Activated T-cell treated with anti-CD3 and anti-CD28 coated beads, Interleukin-2, amount 50 U/mL, for 24 hours (primary cell): ENCODE measurements around the gene KIF3A.

ENCODE experiments used
- DNase-seq: peaks from one replicate; pipeline ENCODE4 v3.0.0-alpha.2; 2020
- H3K27ac Mint-ChIP-seq: 2 replicates; pipeline ENCODE4 v1.8.0; 2020; ENCODE audit warnings: mild to moderate bottlenecking, mixed read lengths
- H3K27me3 Mint-ChIP-seq: 2 replicates; pipeline ENCODE4 v1.8.0; 2020; ENCODE audit warnings: mixed read lengths
- H3K36me3 Mint-ChIP-seq: 2 replicates; pipeline ENCODE4 v1.8.0; 2020; ENCODE audit warnings: low read depth, mixed read lengths
- H3K4me1 Mint-ChIP-seq: 2 replicates; pipeline ENCODE4 v1.8.0; 2020; ENCODE audit warnings: low read depth, mixed read lengths
- H3K4me3 Mint-ChIP-seq: 2 replicates; pipeline ENCODE4 v1.8.0; 2020; ENCODE audit warnings: mild to moderate bottlenecking, moderate library complexity, mixed read lengths
- H3K9me3 Mint-ChIP-seq: 2 replicates; pipeline ENCODE4 v1.8.0; 2020; ENCODE audit warnings: mixed read lengths

The KIF3A gene

DNA sequence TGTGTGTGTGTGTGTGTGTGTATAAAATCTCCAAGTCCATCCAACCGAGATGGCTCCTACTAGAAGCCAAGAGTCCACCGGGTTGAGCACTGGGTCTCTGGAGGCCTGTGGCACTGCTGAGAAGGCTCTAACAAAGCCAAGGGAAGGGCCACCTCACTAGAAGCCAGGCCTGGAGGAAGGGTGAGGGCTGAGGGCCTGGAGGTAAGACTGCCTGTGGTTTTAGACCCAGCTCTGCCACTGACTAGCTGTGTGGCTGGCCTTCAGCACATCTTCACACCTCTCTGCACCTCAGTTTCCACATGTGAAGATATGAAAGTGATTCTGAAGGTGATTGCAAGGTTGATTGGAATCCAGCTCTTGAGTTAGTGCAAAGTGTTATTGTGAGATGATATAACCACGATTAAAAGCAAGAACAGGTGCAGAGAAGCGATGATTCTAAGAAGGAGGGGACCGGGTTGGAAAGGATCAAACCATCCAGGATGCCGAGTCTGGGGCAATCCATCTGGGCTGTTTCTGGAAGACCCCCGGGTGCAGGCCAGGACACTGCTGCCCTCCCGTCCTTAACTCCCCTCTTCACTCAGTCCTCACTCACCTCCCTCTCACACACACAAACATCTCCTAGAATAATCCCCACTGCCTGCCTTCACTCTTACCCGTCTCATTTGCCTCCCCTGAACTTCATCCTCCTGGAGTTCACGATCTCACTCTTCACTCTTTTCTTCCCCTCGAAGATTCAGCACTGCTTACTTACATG, 61.2 kb downstream of the KIF3A start:
- Mint-ChIP-seq H3K27ac (no peak overlapping the region), H3K4me1 (peaks cover 22% of the 10 kb centered on the region), H3K4me3 (no peak overlapping the region), H3K9me3 (no peaks in the 10 kb centered on the region), H3K27me3 (no peaks in the 10 kb centered on the region), H3K36me3 (no peaks in the 10 kb centered on the region)
- DNase-seq: no peak

GRCh38 chr5:132674671-132675506, 62.5 kb downstream of the KIF3A start:
- no peaks in the 10 kb centered on the region for H3K27me3 Mint-ChIP-seq
- H3K4me1 Mint-ChIP-seq: peaks cover 22% of the 10 kb centered on the region
- no peaks in the 10 kb centered on the region for H3K36me3 Mint-ChIP-seq
- no peak for DNase-seq
- H3K9me3 Mint-ChIP-seq: no peaks in the 10 kb centered on the region
- H3K27ac Mint-ChIP-seq: peak overlapping the region; percentile 82
- H3K4me3 Mint-ChIP-seq: peak overlapping the region; percentile 34

- H3K4me1 Mint-ChIP-seq: peaks cover 22% of the 10 kb centered on the region
- H3K36me3 Mint-ChIP-seq: no peaks in the 10 kb centered on the region
- H3K9me3 Mint-ChIP-seq: no peaks in the 10 kb centered on the region
- no peaks in the 10 kb centered on the region for H3K27me3 Mint-ChIP-seq
- H3K27ac Mint-ChIP-seq: peak within 1 kb of the TSS; percentile 82
- DNase-seq: no peak
- peak within 1 kb of the TSS; percentile 34 for H3K4me3 Mint-ChIP-seq
Observed at GRCh38 chr5:132673939-132674630, 63.3 kb downstream of the KIF3A start, which contains the start of gene IL4. TSS of gene IL4 (plus strand) at chr5:132673989. CDS start at chr5:132674051, 62 bp downstream.

DNA sequence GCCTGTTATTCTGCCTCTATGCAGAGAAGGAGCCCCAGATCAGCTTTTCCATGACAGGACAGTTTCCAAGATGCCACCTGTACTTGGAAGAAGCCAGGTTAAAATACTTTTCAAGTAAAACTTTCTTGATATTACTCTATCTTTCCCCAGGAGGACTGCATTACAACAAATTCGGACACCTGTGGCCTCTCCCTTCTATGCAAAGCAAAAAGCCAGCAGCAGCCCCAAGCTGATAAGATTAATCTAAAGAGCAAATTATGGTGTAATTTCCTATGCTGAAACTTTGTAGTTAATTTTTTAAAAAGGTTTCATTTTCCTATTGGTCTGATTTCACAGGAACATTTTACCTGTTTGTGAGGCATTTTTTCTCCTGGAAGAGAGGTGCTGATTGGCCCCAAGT, 63.9 kb downstream of the KIF3A start:
- Mint-ChIP-seq H3K27ac (peak overlapping the region; percentile 16), H3K27me3 (peaks cover 3% of the 10 kb centered on the region), H3K4me3 (no peak overlapping the region), H3K9me3 (no peaks in the 10 kb centered on the region), H3K4me1 (peaks cover 22% of the 10 kb centered on the region), H3K36me3 (no peaks in the 10 kb centered on the region)
- DNase-seq: no peak

DNA sequence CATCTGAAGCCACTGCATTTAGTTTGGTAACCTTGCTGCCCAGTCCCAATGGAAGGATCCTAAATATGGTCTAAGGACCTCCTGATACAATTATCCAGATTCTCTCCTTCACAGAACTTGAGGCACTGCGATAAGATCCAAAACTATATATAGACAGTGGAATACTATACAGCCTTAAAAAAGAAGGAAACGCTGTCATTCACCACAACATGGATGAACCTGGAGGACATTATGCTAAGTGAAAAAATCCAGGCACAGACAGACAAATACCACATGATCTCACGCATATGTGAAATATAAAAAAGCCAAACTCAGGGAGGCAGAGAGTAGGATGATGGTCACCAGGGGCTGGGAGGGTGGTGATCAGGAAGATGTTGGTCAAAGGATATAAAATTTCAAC, 66.3 kb downstream of the KIF3A start:
- Mint-ChIP-seq H3K27ac (no peak overlapping the region), H3K4me3 (no peak overlapping the region), H3K36me3 (no peaks in the 10 kb centered on the region), H3K27me3 (peaks cover 3% of the 10 kb centered on the region), H3K4me1 (peaks cover 23% of the 10 kb centered on the region), H3K9me3 (no peaks in the 10 kb centered on the region)
- no peak for DNase-seq

DNA sequence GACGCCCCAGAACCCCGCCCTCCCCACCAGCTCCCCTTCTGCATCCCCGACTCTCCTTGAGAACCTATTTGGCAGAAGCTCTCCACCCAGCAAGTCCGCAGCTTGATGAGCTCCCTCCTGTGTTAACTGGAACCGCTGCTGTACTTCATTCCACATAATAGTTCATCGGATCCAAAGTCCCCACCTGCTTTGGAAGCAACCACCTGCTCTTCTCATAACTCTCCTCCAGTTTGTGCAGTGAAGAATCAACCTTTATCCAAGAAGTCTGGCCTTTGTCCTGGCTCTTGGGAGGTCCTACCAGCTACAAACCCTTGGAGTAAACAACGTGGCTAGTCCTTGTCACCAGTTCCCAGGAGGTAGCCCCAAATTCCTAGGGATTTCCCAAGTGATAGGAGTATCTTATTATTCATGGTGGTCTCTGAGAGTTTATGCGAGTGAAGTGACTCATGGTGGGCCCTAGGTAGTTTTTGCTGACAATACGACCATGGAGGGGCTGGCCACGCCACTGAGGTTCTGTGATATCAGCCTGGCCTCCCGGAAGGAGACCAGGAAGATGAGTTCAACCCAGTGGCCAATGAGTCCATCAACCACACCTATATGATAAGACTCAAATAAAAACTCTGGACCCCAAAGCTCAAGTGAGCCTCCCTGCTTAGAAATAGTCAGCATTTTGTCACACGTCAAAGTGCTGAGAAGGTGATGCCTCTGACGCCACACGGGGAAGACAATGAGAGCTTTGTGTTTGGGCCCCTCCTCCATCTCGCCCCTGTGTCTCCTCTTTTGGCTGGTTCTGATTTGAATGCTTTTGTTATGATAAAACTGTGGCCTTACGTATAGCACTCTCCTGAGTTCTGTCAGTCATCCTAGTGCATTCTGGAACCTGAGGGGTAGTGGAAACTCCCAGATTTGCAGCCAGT, 67.1 kb downstream of the KIF3A start:
- H3K4me3 Mint-ChIP-seq: no peak overlapping the region
- no peaks in the 10 kb centered on the region for H3K9me3 Mint-ChIP-seq
- no peaks in the 10 kb centered on the region for H3K36me3 Mint-ChIP-seq
- DNase-seq: no peak
- H3K27me3 Mint-ChIP-seq: peaks cover 3% of the 10 kb centered on the region
- H3K4me1 Mint-ChIP-seq: peaks cover 22% of the 10 kb centered on the region
- H3K27ac Mint-ChIP-seq: no peak overlapping the region

DNA sequence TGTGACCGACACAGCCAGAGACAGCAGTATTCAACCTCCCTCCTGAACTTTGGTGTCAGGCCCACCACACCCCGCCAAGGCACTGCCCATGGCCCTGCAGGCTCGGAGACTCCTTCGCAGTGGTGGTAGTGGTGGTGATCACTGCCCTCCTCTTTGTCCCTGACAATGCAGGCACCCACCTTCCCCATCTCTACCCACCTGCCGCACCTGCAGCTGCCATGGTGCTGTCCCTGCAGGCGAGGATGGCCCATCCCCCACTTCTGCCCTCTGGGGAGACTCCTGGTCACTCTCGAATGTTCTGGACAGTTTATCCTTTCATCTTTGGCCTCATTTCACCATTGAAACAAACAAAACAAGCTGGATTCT, 67.9 kb downstream of the KIF3A start:
- H3K9me3 Mint-ChIP-seq: no peaks in the 10 kb centered on the region
- peaks cover 3% of the 10 kb centered on the region for H3K27me3 Mint-ChIP-seq

GRCh38 chr5:132668706-132669454, 68.5 kb downstream of the KIF3A start:
- Mint-ChIP-seq H3K27ac (no peak overlapping the region), H3K4me3 (no peak overlapping the region), H3K27me3 (peaks cover 3% of the 10 kb centered on the region), H3K4me1 (peaks cover 16% of the 10 kb centered on the region), H3K9me3 (no peaks in the 10 kb centered on the region), H3K36me3 (no peaks in the 10 kb centered on the region)
- DNase-seq: no peak

More for the DNA sequence above, 67.9 kb downstream of the KIF3A start:
- Mint-ChIP-seq H3K27ac (no peak overlapping the region), H3K4me1 (peaks cover 16% of the 10 kb centered on the region), H3K36me3 (no peaks in the 10 kb centered on the region), H3K4me3 (no peak overlapping the region)
- no peak for DNase-seq

- no peak overlapping the region for H3K4me3 Mint-ChIP-seq
- no peak overlapping the region for H3K27ac Mint-ChIP-seq
- H3K9me3 Mint-ChIP-seq: no peaks in the 10 kb centered on the region
- peaks cover 3% of the 10 kb centered on the region for H3K27me3 Mint-ChIP-seq
- H3K4me1 Mint-ChIP-seq: peaks cover 18% of the 10 kb centered on the region
- DNase-seq: no peak
- H3K36me3 Mint-ChIP-seq: no peaks in the 10 kb centered on the region
Observed at GRCh38 chr5:132667761-132668705, 69.3 kb downstream of the KIF3A start.

DNA sequence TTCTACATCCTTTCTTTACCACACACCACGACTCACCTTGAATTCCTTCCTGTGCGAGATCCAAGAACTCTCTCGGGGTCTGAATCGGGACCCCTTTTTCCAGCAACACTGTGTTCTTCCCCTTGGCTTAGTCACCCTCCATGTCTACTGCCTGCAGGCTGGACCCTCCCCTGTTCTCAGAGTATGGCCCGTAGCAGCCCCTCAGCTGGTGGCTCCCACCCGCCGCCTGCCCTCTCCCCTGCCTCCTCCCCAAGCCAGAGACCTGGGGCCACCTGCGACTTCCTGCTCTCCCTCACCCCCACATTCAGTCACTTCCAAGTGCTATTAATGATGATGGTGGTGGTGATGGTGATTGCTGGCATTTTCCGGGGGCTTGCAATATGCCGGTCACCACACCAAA, 70.0 kb downstream of the KIF3A start:
- H3K4me1 Mint-ChIP-seq: peaks cover 23% of the 10 kb centered on the region
- H3K27ac Mint-ChIP-seq: no peak overlapping the region
- H3K9me3 Mint-ChIP-seq: no peaks in the 10 kb centered on the region
- no peak overlapping the region for H3K4me3 Mint-ChIP-seq
- DNase-seq: no peak
- peaks cover 3% of the 10 kb centered on the region for H3K27me3 Mint-ChIP-seq
- H3K36me3 Mint-ChIP-seq: no peaks in the 10 kb centered on the region

GRCh38 chr5:132666310-132667123, 70.8 kb downstream of the KIF3A start:
- H3K27ac Mint-ChIP-seq: no peak overlapping the region

GRCh38 chr5:132665574-132666080, 71.7 kb downstream of the KIF3A start:
- peaks cover 3% of the 10 kb centered on the region for H3K27me3 Mint-ChIP-seq
- H3K9me3 Mint-ChIP-seq: no peaks in the 10 kb centered on the region
- DNase-seq: no peak
- no peak overlapping the region for H3K27ac Mint-ChIP-seq
- peaks cover 37% of the 10 kb centered on the region for H3K4me1 Mint-ChIP-seq
- H3K36me3 Mint-ChIP-seq: no peaks in the 10 kb centered on the region
- H3K4me3 Mint-ChIP-seq: no peak overlapping the region

More at GRCh38 chr5:132666310-132667123, 70.8 kb downstream of the KIF3A start:
- Mint-ChIP-seq H3K4me1 (peaks cover 30% of the 10 kb centered on the region), H3K27me3 (peaks cover 3% of the 10 kb centered on the region), H3K4me3 (no peak overlapping the region), H3K36me3 (no peaks in the 10 kb centered on the region), H3K9me3 (no peaks in the 10 kb centered on the region)
- DNase-seq: no peak
